Spinal cord (tissue), 10 donors: Measurements from ENCODE around the gene CD109. TPM values are rescaled to one million over a fixed set of nuclear protein-coding genes. Genes with fewer than 3 reads are reported as not detected.

Source experiments
- DNase-seq, 6 donors: peaks; one replicate each; pipeline versions ENCODE4 v3.0.0 to v3.0.0-alpha.2; 2013 to 2015; ENCODE audit warnings: low spot score in 6 of 6, low read depth in 4 of 6
- H3K27ac ChIP-seq: one replicate; pipeline ENCODE4 v1.5.1; 2013; ENCODE audit warnings: low read depth, low read length, control low read depth
- H3K27me3 ChIP-seq: one replicate; pipeline ENCODE4 v1.6.1; 2013; ENCODE audit warnings: low read length; ENCODE audit not compliant: control insufficient read depth, insufficient read depth
- H3K36me3 ChIP-seq: one replicate; pipeline ENCODE4 v1.6.1; 2013; ENCODE audit warnings: low read length; ENCODE audit not compliant: control insufficient read depth, insufficient read depth
- H3K4me1 ChIP-seq: one replicate; pipeline ENCODE4 v1.6.1; 2013; ENCODE audit warnings: low read length; ENCODE audit not compliant: control insufficient read depth, insufficient read depth
- H3K4me3 ChIP-seq: one replicate; pipeline ENCODE4 v1.5.1; 2013; ENCODE audit warnings: low read depth, low read length, control low read depth
- H3K9me3 ChIP-seq: one replicate; pipeline ENCODE4 v1.6.1; 2013; ENCODE audit warnings: low read length; ENCODE audit not compliant: control insufficient read depth, insufficient read depth
- WGBS: methylation state at CpG from one replicate; pipeline ENCODE4 v1.1.5; 2013; ENCODE audit warnings: missing lambda C conversion rate; ENCODE audit not compliant: insufficient coverage; 5-methylcytosine and 5-hydroxymethylcytosine counted together
- polyA plus RNA-seq, 2 donors: library from polyadenylated mRNA; unstranded; fragments of 120-200 nt; gene quantifications; one replicate each; pipeline ENCODE4 v1.2.1, GENCODE V29; 2013; ENCODE audit not compliant: insufficient read length in 2 of 2
- total RNA-seq, 2 donors: library from RNA; depleted of rRNA in 1 of 2; stranded (reverse); fragments of 120-200 nt in 1 of 2; fragments of >200 nt in 1 of 2; gene quantifications; one replicate each; pipeline versions ENCODE4 v1.2.3 to v1.2.4, GENCODE V29; 2013 to 2014
- donor health status: healthy.

CD109 gene
- total and polyA plus RNA-seq, 4 donors, result 4.1 to 14.7 (median 8.9) TPM

DNA sequence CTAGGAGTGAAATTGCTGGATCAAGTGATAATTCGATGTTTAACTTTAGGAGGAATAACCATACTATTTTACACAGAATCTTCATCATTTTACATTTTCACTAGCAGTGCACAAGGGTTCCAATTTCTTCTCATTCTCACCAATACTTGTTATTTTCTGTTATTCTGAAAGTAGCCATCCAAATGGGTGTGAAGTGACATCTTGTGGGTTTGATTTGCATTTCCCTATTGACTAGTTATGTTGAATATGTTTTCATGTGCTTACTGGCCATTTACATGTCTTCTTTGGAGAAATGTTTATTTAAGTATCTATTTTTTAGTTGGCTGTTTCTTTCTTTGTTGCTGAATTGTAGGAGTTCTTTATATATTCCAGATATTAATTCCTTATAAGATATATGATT is 164.3 kb downstream of the CD109 start:
- H3K9me3 ChIP-seq, result no peaks in the 10 kb centered on the region
- H3K4me3 ChIP-seq, result no peak overlapping the region
- WGBS, result no CpG with 5 or more reads among the region's 1 CpG
- no peaks in the 10 kb centered on the region for H3K36me3 ChIP-seq
- no peaks in the 10 kb centered on the region for H3K27me3 ChIP-seq
- DNase-seq, result no peak
- H3K4me1 ChIP-seq, result no peaks in the 10 kb centered on the region
- H3K27ac ChIP-seq, result no peak overlapping the region

DNA sequence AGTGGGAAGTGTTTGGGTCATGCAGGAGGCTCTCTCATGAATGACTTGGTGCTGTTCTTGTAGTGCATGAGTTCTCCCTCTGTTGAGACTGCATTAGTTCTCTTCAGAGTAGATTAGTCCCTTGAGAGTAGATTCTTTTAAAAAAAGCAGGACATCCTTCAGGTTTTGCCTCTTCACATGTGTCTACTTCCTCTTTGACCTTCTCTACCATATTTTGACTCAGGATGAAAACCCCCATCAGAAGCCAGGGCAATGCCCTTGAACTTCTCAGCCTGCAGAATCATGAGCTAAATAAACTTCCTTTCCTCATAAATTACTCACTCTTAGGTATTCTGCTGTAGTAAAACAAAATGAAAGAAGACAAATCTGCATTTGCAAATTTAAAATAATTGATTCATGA is 170.3 kb downstream of the CD109 start:
- DNase-seq, result no peak
- Histone ChIP-seq H3K4me1 (no peaks in the 10 kb centered on the region), H3K9me3 (no peaks in the 10 kb centered on the region), H3K36me3 (no peaks in the 10 kb centered on the region), H3K4me3 (no peak overlapping the region), H3K27me3 (no peaks in the 10 kb centered on the region), H3K27ac (no peak overlapping the region)

DNA sequence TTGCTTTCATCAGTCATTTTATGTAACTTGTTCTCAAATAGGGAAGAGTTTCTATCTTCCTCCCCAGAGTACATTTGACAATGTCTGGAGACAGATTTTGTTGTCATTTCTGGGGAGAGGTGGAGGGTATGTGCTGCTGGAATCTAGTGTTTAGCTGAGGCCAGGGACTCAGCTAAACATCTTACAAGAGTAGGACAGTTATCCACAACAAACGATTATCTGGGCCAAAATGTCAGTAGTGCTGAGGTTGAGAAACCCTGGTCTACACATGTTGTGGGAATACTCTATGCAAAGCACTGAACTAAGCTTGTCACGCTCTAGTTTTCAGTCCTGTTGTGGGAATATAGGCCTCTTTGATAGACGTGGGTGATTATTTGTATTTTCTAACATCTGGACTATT is 171.4 kb downstream of the CD109 start:
- no peaks in the 10 kb centered on the region for H3K9me3 ChIP-seq
- H3K27me3 ChIP-seq, result no peaks in the 10 kb centered on the region
- no peaks in the 10 kb centered on the region for H3K36me3 ChIP-seq
- WGBS, result no CpG with 5 or more reads among the region's 3 CpGs
- no peak for DNase-seq
- H3K4me1 ChIP-seq, result no peaks in the 10 kb centered on the region
- no peak overlapping the region for H3K4me3 ChIP-seq
- H3K27ac ChIP-seq, result no peak overlapping the region

DNA sequence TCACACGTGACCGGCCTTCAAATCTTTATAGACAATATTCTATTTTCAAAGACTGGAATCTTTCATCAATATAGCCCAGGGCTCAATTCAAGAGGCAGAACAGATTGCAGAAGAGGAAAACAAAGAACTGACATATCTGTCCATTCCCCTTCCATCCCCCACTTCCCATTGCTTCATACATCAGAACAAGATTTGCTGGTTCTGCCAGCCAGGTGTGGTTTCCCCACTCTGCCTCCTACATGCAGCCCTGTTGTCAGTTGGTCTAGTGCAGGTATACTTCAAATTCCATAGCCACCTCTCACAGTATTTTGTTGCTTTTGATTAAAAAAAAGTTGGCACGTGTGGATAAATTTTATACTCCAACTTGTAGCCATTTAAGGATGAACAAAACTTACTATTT is 174.9 kb downstream of the CD109 start:
- DNase-seq, result no peak
- Histone ChIP-seq H3K9me3 (no peaks in the 10 kb centered on the region), H3K27ac (no peak overlapping the region), H3K4me1 (no peaks in the 10 kb centered on the region), H3K36me3 (no peaks in the 10 kb centered on the region), H3K27me3 (no peaks in the 10 kb centered on the region), H3K4me3 (no peak overlapping the region)
- WGBS, result 60% methylated on average over 1 of the region's 3 CpGs

DNA sequence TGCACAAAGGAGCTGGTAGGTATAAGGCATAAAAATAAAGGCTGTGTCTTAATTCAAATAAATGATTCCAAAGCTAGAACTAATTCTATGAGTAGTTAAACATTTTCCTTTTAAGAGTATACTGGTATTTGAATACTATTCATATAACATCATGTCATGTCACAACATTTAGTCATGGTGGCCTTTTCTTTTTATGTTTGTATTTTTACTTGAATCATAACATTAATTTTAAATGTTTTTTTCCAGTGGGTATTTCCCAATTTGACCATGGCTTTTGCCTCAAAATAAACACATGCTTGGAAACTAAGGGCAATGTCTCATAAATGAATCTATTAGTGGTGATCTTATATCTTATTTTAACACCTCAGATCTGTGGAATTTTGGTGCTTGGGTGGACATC is 177.1 kb downstream of the CD109 start:
- Histone ChIP-seq H3K36me3 (no peaks in the 10 kb centered on the region), H3K4me3 (no peak overlapping the region), H3K4me1 (no peaks in the 10 kb centered on the region), H3K27ac (no peak overlapping the region), H3K27me3 (no peaks in the 10 kb centered on the region), H3K9me3 (no peaks in the 10 kb centered on the region)
- DNase-seq, result no peak

Other genes with a start within 250 kb of the CD109 start
- 1 to 10 TPM; 5.1 to 7.4 TPM for gene CGAS, start 243.9 kb upstream of the CD109 start, total RNA-seq
- gene CGAS, start 243.9 kb upstream of the CD109 start, polyA plus RNA-seq, result 1 to 10 TPM; 2.3 to 3.4 TPM
- gene MTO1, start 234.5 kb upstream of the CD109 start, total RNA-seq, result 10 to 100 TPM; 25.9 to 31.4 TPM
- gene MTO1, start 234.5 kb upstream of the CD109 start, polyA plus RNA-seq, result 10 to 100 TPM; 18.3 to 19.4 TPM
- over 10,000 TPM; 11,648 to 18,703 TPM for gene EEF1A1, start 175.2 kb upstream of the CD109 start, total RNA-seq
- 1,000 to 10,000 TPM; 8,316 to 9,435 TPM for gene EEF1A1, start 175.2 kb upstream of the CD109 start, polyA plus RNA-seq
- gene SLC17A5, start 42.2 kb upstream of the CD109 start, total RNA-seq, result 10 to 100 TPM; 19.0 to 33.4 TPM
- gene SLC17A5, start 42.2 kb upstream of the CD109 start, polyA plus RNA-seq, result 10 to 100 TPM; 12.5 to 13.1 TPM